ENCODE results near the gene CD247. TPM values are rescaled to one million over a fixed set of nuclear protein-coding genes. Genes with fewer than 3 reads are reported as not detected.

Gene CD247
- total and polyA plus RNA-seq, 9 of the 15 experiments (the other 6 are each of a cell fraction or from before 2014, with no cell fraction given), result 0.08 to 0.42 (median 0.28) TPM; not detected in 5

GRCh38 chr1:167471568-167471967 lies 46.8 kb downstream of the CD247 start:
- in situ Hi-C loops (cut with MboI) (no loop called here), intact Hi-C loops (cut with micrococcal nuclease) (no loop called here)
- FAIRE-seq (no peak), DNase-seq (ENCODE audit: extremely low read depth in 1 of 4, low spot score in 3 of 4) (no peak), ATAC-seq (no peak)
- no TSS peak for BruUV-seq (replicated peaks)
- Histone ChIP-seq H3K27ac (ENCODE audit: extremely low read depth, low read depth, low read length) (no peak overlapping the region), H3K9me3 (replicated peaks; ENCODE audit: control insufficient read depth, insufficient read depth, low read depth, low read length) (no peaks in the 10 kb centered on the region), H3K4me3 (no peak overlapping the region), H4K20me1 (replicated peaks; ENCODE audit: control insufficient read depth, insufficient read depth, low read length) (0 out of 2 replicates have a peak, but pooled peaks cover 4% of the 10 kb centered on the region), H3K4me2 (ENCODE audit: insufficient read depth, low read length) (no peak overlapping the region), H2AFZ (ENCODE audit: low read depth, low read length) (no peak overlapping the region), H3K36me3 (ENCODE audit: control insufficient read depth, insufficient read depth, low read length) (no peaks in the 10 kb centered on the region), H3K4me1 (replicated peaks in 1 of 2; ENCODE audit: control insufficient read depth in 2 of 2, insufficient read depth in 2 of 2, low read length in 2 of 2) (peaks cover 0 to 11% of the 10 kb centered on the region in 2 experiments; a peak in 2 of 5 replicates), H3K9ac (ENCODE audit: insufficient read depth in 1 of 2, low read depth in 2 of 2, low read length in 2 of 2) (no peak overlapping the region), H3K9me1 (ENCODE audit: control insufficient read depth, insufficient read depth, low read length) (no peaks in the 10 kb centered on the region), H3K27me3 (ENCODE audit: control insufficient read depth in 2 of 2, insufficient read depth in 2 of 2, low read length in 2 of 2) (peaks cover 8 to 29% of the 10 kb centered on the region in 2 experiments; a peak in 4 of 5 replicates), H3K79me2 (ENCODE audit: control insufficient read depth, insufficient read depth, low read length) (no peaks in the 10 kb centered on the region)
- ChIA-PET POLR2A (interaction anchor here (0.6 to 1.3 kb wide), 2 partner anchors 9 to 24 kb away, joined by 3 to 5 read pairs; no protein-coding TSS in a partner anchor), CTCF (ENCODE audit: low intra/inter-chr PET ratio) (no interaction called here)
- TF ChIP-seq ZBTB11 (CRISPR knock-in tag; IDR thresholded peaks at IDR 0.05), result no peak
- TF ChIP-seq OTX1 (CRISPR knock-in tag; IDR thresholded peaks at IDR 0.05), result no peak
- no peak for TF ChIP-seq ZC3H4 (CRISPR knock-in tag; IDR thresholded peaks at IDR 0.05; ENCODE audit: borderline replicate concordance)
- TF ChIP-seq, protein P1, sequence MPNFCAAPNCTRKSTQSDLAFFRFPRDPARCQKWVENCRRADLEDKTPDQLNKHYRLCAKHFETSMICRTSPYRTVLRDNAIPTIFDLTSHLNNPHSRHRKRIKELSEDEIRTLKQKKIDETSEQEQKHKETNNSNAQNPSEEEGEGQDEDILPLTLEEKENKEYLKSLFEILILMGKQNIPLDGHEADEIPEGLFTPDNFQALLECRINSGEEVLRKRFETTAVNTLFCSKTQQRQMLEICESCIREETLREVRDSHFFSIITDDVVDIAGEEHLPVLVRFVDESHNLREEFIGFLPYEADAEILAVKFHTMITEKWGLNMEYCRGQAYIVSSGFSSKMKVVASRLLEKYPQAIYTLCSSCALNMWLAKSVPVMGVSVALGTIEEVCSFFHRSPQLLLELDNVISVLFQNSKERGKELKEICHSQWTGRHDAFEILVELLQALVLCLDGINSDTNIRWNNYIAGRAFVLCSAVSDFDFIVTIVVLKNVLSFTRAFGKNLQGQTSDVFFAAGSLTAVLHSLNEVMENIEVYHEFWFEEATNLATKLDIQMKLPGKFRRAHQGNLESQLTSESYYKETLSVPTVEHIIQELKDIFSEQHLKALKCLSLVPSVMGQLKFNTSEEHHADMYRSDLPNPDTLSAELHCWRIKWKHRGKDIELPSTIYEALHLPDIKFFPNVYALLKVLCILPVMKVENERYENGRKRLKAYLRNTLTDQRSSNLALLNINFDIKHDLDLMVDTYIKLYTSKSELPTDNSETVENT (CRISPR knock-in tag; IDR thresholded peaks at IDR 0.05), result no peak
- no peak for TF ChIP-seq MCM3 (IDR thresholded peaks at IDR 0.05)
- no peak for TF ChIP-seq HDAC6 (IDR thresholded peaks at IDR 0.05; ENCODE audit: low read depth, low read length)
- no peak for TF ChIP-seq ZNF668 (CRISPR knock-in tag; IDR thresholded peaks at IDR 0.05)
- TF ChIP-seq TCFL5 (CRISPR knock-in tag; conservative IDR thresholded peaks at IDR 0.05), result no peak
- WGBS (ENCODE audit: insufficient coverage, low coverage, missing lambda C conversion rate), result 32% methylated on average over 5 of the region's 5 CpGs
